Caco-2 (cell line): Measurements from ENCODE around the gene PGLYRP1. TPM values are rescaled to one million over a fixed set of nuclear protein-coding genes. Genes with fewer than 3 reads are reported as not detected.

ENCODE experiments used
- BruUV-seq: library from RNA; stranded (reverse); fragments of 400-500 nt; replicated peaks from 2 replicates; lab custom pipeline; 2021; lab: Mats Ljungman, UMichigan
- CTCF ChIA-PET: fragments of 300-600 bp; sonication (Branson Sonifier 250); formaldehyde crosslinking; loops from one replicate; lab custom pipeline; 2022; ENCODE audit warnings: antibody characterized with exemption; lab: Charles Lee
- POLR2A ChIA-PET: fragments of 300-600 bp; sonication (Branson Sonifier 250); formaldehyde crosslinking; loops from one replicate; lab custom pipeline; 2022; ENCODE audit warnings: antibody characterized with exemption; lab: Charles Lee
- DNase-seq, 2 experiments: peaks; one replicate each; pipeline versions ENCODE4 v3.0.0 to v3.0.0-alpha.2; 2020 to 2022
- H3K27me3 ChIP-seq: replicated peaks from 2 replicates; pipeline ENCODE4 v1.6.0; 2011; ENCODE audit warnings: low read length; ENCODE audit not compliant: control insufficient read depth, insufficient read depth
- H3K36me3 ChIP-seq: 2 replicates; pipeline ENCODE4 v1.5.1; 2011; ENCODE audit warnings: low read length; ENCODE audit not compliant: control insufficient read depth, insufficient read depth
- H3K4me1 ChIP-seq: fragments of 250-450 bp; sonication (Bioruptor Pico); 2 replicates; pipeline ENCODE4 v1.5.1; 2020; ENCODE audit warnings: mild to moderate bottlenecking
- H3K4me3 ChIP-seq: 2 replicates; pipeline ENCODE4 v1.5.1; 2011; ENCODE audit warnings: low read depth, mild to moderate bottlenecking, control low read depth, low read length
- H3K9me3 ChIP-seq: fragments of 250-450 bp; sonication (Bioruptor Pico); 2 replicates; pipeline ENCODE4 v1.5.1; 2020; ENCODE audit warnings: mild to moderate bottlenecking, moderate library complexity
- H3K27ac Mint-ChIP-seq: one replicate; pipeline ENCODE4 v1.8.0; 2022; ENCODE audit warnings: mixed read lengths; ENCODE audit not compliant: unreplicated experiment
- H3K27me3 Mint-ChIP-seq: one replicate; pipeline ENCODE4 v1.8.0; 2022; ENCODE audit warnings: mixed read lengths; ENCODE audit not compliant: insufficient read depth, unreplicated experiment
- H3K36me3 Mint-ChIP-seq: one replicate; pipeline ENCODE4 v1.8.0; 2022; ENCODE audit warnings: mild to moderate bottlenecking, mixed read lengths; ENCODE audit not compliant: insufficient read depth, unreplicated experiment
- H3K4me1 Mint-ChIP-seq: one replicate; pipeline ENCODE4 v1.8.0; 2022; ENCODE audit warnings: low read depth, mixed read lengths; ENCODE audit not compliant: unreplicated experiment
- H3K4me3 Mint-ChIP-seq: one replicate; pipeline ENCODE4 v1.8.0; 2022; ENCODE audit warnings: mild to moderate bottlenecking, moderate library complexity, mixed read lengths; ENCODE audit not compliant: unreplicated experiment
- H3K9me3 Mint-ChIP-seq: one replicate; pipeline ENCODE4 v1.8.0; 2022; ENCODE audit warnings: mixed read lengths; ENCODE audit not compliant: unreplicated experiment
- CTCF ChIP-seq, 2 experiments: fragments of 200-600 bp in 1 of 2; IDR thresholded peaks; 1 replicate in 1 of 2; 2 replicates in 1 of 2; pipeline versions ENCODE4 v1.5.1 to v1.8.0; 2011 to 2022; ENCODE audit warnings: antibody characterized with exemption in 1 of 2, control low read depth in 1 of 2, inconsistent platforms in 1 of 2, low read depth in 1 of 2, low read length in 1 of 2, mild to moderate bottlenecking in 1 of 2, moderate library complexity in 1 of 2; ENCODE audit not compliant: insufficient read depth in 1 of 2, severe bottlenecking in 1 of 2, unreplicated experiment in 1 of 2
- intact Hi-C: fragments of 100-400 bp; cut with micrococcal nuclease; formaldehyde crosslinking; loops from one replicate; pipeline ENCODE4 v1.10.0; 2022; ENCODE audit not compliant: unreplicated experiment
- total RNA-seq: library from RNA; stranded (reverse); gene quantifications from 2 replicates; pipeline ENCODE4 v1.2.3, GENCODE V29; 2022

The PGLYRP1 gene
- total RNA-seq, 1 experiment from 2014 or later, result not detected

- ChIA-PET CTCF (no interaction called here), POLR2A (no interaction called here)
- Mint-ChIP-seq H3K36me3 (peaks cover 5% of the 10 kb centered on the region), H3K27me3 (no peaks in the 10 kb centered on the region), H3K4me3 (no peak overlapping the region), H3K27ac (no peak overlapping the region), H3K9me3 (peaks cover 18% of the 10 kb centered on the region), H3K4me1 (peaks cover 19% of the 10 kb centered on the region)
- BruUV-seq, result no TSS peak
- H3K27me3 ChIP-seq, result no peaks in the 10 kb centered on the region
- no peak for TF ChIP-seq CTCF (IDR thresholded peaks at IDR 0.05; ENCODE audit: insufficient read depth in 1 of 2, low read depth in 1 of 2, low read length in 1 of 2, severe bottlenecking in 1 of 2, unreplicated experiment in 1 of 2)
- DNase-seq, result no peak
- H3K9me3 ChIP-seq, result peaks cover 16% of the 10 kb centered on the region
- no peaks in the 10 kb centered on the region; the same call in 1 of the 2 replicates for H3K36me3 ChIP-seq
- no peak overlapping the region for H3K4me3 ChIP-seq
- peaks cover 33% of the 10 kb centered on the region for H3K4me1 ChIP-seq
- intact Hi-C loops, result no loop called here
These were observed 42.7 kb upstream of the PGLYRP1 start for GRCh38 chr19:46065486-46066071.

- Mint-ChIP-seq H3K9me3 (peaks cover 18% of the 10 kb centered on the region), H3K27me3 (no peaks in the 10 kb centered on the region), H3K36me3 (peaks cover 5% of the 10 kb centered on the region), H3K4me3 (no peak overlapping the region), H3K27ac (no peak overlapping the region), H3K4me1 (peaks cover 5% of the 10 kb centered on the region)
- ChIA-PET CTCF (no interaction called here), POLR2A (no interaction called here)
- Histone ChIP-seq H3K36me3 (no peaks in the 10 kb centered on the region; the same call in 1 of the 2 replicates), H3K27me3 (no peaks in the 10 kb centered on the region), H3K4me3 (no peak overlapping the region), H3K4me1 (peaks cover 11% of the 10 kb centered on the region), H3K9me3 (peaks cover 16% of the 10 kb centered on the region)
- intact Hi-C loops, result no loop called here
- no TSS peak for BruUV-seq
- no peak for TF ChIP-seq CTCF (IDR thresholded peaks at IDR 0.05; ENCODE audit: insufficient read depth in 1 of 2, low read depth in 1 of 2, low read length in 1 of 2, severe bottlenecking in 1 of 2, unreplicated experiment in 1 of 2)
- no peak for DNase-seq
These were observed 40.3 kb upstream of the PGLYRP1 start for GRCh38 chr19:46063201-46063600.

- H3K27me3 Mint-ChIP-seq, result no peaks in the 10 kb centered on the region
- H3K36me3 Mint-ChIP-seq, result no peaks in the 10 kb centered on the region
- H3K4me1 Mint-ChIP-seq, result no peaks in the 10 kb centered on the region
- CTCF ChIA-PET, result no interaction called here
- no peak overlapping the region for H3K4me3 Mint-ChIP-seq
- peaks cover 18% of the 10 kb centered on the region for H3K9me3 Mint-ChIP-seq
- no peaks in the 10 kb centered on the region; the same call in 1 of the 2 replicates for H3K36me3 ChIP-seq
- no peaks in the 10 kb centered on the region for H3K27me3 ChIP-seq
- POLR2A ChIA-PET, result no interaction called here
- TF ChIP-seq CTCF (IDR thresholded peaks at IDR 0.05; ENCODE audit: insufficient read depth in 1 of 2, low read depth in 1 of 2, low read length in 1 of 2, severe bottlenecking in 1 of 2, unreplicated experiment in 1 of 2), result no peak
- intact Hi-C loops, result no loop called here
- H3K27ac Mint-ChIP-seq, result no peak overlapping the region
- peaks cover 16% of the 10 kb centered on the region for H3K9me3 ChIP-seq
- H3K4me1 ChIP-seq, result no peaks in the 10 kb centered on the region
- DNase-seq, result no peak
- H3K4me3 ChIP-seq, result no peak overlapping the region
- BruUV-seq, result no TSS peak
These were observed 37.2 kb upstream of the PGLYRP1 start for GRCh38 chr19:46060012-46060411.
